Right renal pelvis (tissue), 4 donors: ENCODE results near the gene COLEC11. TPM values are rescaled to one million over a fixed set of nuclear protein-coding genes. Genes with fewer than 3 reads are reported as not detected.
"Not testable (repeated sequence)": the region's sequence is repeated elsewhere in the genome, so short reads cannot be mapped to it uniquely, and the experiment has no call there.

ENCODE experiments used
- DNase-seq, 4 donors: peaks; one replicate each; pipeline ENCODE4 v3.0.0-alpha.2; 2013; ENCODE audit warnings: low read depth in 4 of 4, low spot score in 3 of 4, missing footprints in 1 of 4
- polyA plus RNA-seq, 4 donors: library from polyadenylated mRNA; unstranded; fragments of 120-200 nt; gene quantifications; one replicate each; pipeline ENCODE4 v1.2.1, GENCODE V29; 2013; ENCODE audit not compliant: insufficient read length in 4 of 4

The COLEC11 gene
- polyA plus RNA-seq, 4 donors: 1.2 to 4.2 (median 1.7) TPM

- not testable (repeated sequence) for DNase-seq
Measured at GRCh38 chr2:3635975-3636327, 41.0 kb downstream of the COLEC11 start.

- DNase-seq: no peak
Measured at GRCh38 chr2:3636586-3637310, 41.8 kb downstream of the COLEC11 start.

- no peak for DNase-seq
Measured at GRCh38 chr2:3637311-3637675, 42.4 kb downstream of the COLEC11 start.

- no peak for DNase-seq
Measured at GRCh38 chr2:3637692-3638455, 43.0 kb downstream of the COLEC11 start.

GRCh38 chr2:3638456-3638810 is 43.5 kb downstream of the COLEC11 start:
- no peak for DNase-seq

GRCh38 chr2:3639015-3639630 is 44.2 kb downstream of the COLEC11 start:
- DNase-seq: no peak

GRCh38 chr2:3639653-3640052 is 44.7 kb downstream of the COLEC11 start:
- no peak for DNase-seq

- no peak for DNase-seq
Measured at GRCh38 chr2:3641181-3641580, 46.3 kb downstream of the COLEC11 start.

- DNase-seq: no peak
Measured at GRCh38 chr2:3641841-3642421, 47.0 kb downstream of the COLEC11 start.

- DNase-seq: no peak
Measured at GRCh38 chr2:3642521-3643215, 47.8 kb downstream of the COLEC11 start.

- DNase-seq: no peak
Measured at GRCh38 chr2:3643371-3644245, 48.7 kb downstream of the COLEC11 start.

GRCh38 chr2:3644246-3644525 is 49.3 kb downstream of the COLEC11 start:
- no peak for DNase-seq

- no peak for DNase-seq
Measured at GRCh38 chr2:3644891-3645605, 50.1 kb downstream of the COLEC11 start.

- DNase-seq: no peak
Measured at GRCh38 chr2:3645745-3646389, 51.0 kb downstream of the COLEC11 start.

- no peak for DNase-seq
Measured at GRCh38 chr2:3646446-3646845, 51.5 kb downstream of the COLEC11 start.

- no peak for DNase-seq
Measured at GRCh38 chr2:3647246-3647645, 52.3 kb downstream of the COLEC11 start.

GRCh38 chr2:3647831-3648651 is 53.1 kb downstream of the COLEC11 start:
- DNase-seq: no peak

GRCh38 chr2:3648652-3649177 is 53.8 kb downstream of the COLEC11 start:
- DNase-seq: no peak
